Esophagus (tissue), 2 donors: ENCODE data around the gene FGFR2. TPM values are rescaled to one million over a fixed set of nuclear protein-coding genes. Genes with fewer than 3 reads are reported as not detected.
A peak's percentile ranks its signal among the peaks of the same experiment; 100 is the strongest.
"Not testable (repeated sequence)": the region's sequence is repeated elsewhere in the genome, so short reads cannot be mapped to it uniquely, and the experiment has no call there.

Experiments
- H3K27ac ChIP-seq, 2 donors: one replicate each; pipeline ENCODE4 v1.5.1; 2013; ENCODE audit warnings: low read depth in 2 of 2, mild to moderate bottlenecking in 2 of 2, inconsistent platforms in 1 of 2, low read length in 1 of 2, moderate library complexity in 1 of 2
- H3K27me3 ChIP-seq, 2 donors: one replicate each; pipeline ENCODE4 v1.6.1; 2013; ENCODE audit warnings: low read length in 2 of 2, control low read depth in 1 of 2, mild to moderate bottlenecking in 1 of 2; ENCODE audit not compliant: insufficient read depth in 2 of 2, control insufficient read depth in 1 of 2
- H3K36me3 ChIP-seq, 2 donors: one replicate each; pipeline ENCODE4 v1.6.1; 2013; ENCODE audit warnings: low read length in 1 of 2; ENCODE audit not compliant: control insufficient read depth in 2 of 2, insufficient read depth in 2 of 2
- H3K4me1 ChIP-seq, 2 donors: one replicate each; pipeline ENCODE4 v1.6.1; 2013; ENCODE audit warnings: low read length in 1 of 2; ENCODE audit not compliant: control insufficient read depth in 2 of 2, insufficient read depth in 2 of 2
- H3K4me3 ChIP-seq, 2 donors: one replicate each; pipeline ENCODE4 v1.5.1; 2013; ENCODE audit warnings: low read length in 2 of 2, mild to moderate bottlenecking in 2 of 2, low read depth in 1 of 2, moderate library complexity in 1 of 2
- H3K9me3 ChIP-seq, 2 donors: one replicate each; pipeline ENCODE4 v1.6.1; 2013; ENCODE audit warnings: mild to moderate bottlenecking in 2 of 2, low read depth in 1 of 2, low read length in 1 of 2, moderate library complexity in 1 of 2; ENCODE audit not compliant: control insufficient read depth in 2 of 2, insufficient read depth in 1 of 2
- WGBS, 2 donors: extraction: QIAGEN DNeasy Blood & Tissue Kit; methylation state at CpG; one replicate each; pipeline ENCODE4 v1.1.7; 2013; 5-methylcytosine and 5-hydroxymethylcytosine counted together
- polyA plus RNA-seq, 2 donors: library from polyadenylated mRNA; stranded (reverse); fragments of 200-250 nt; gene quantifications; one replicate each; pipeline ENCODE4 v1.2.3, GENCODE V29; 2013
- donor health status: healthy with polysubstance abuse.
- donor health status: Bipolar disorder and iron deficiency.

FGFR2 gene
- polyA plus RNA-seq, 2 donors: 10.8 to 15.4 TPM

GRCh38 chr10:121566755-121567154, 31.5 kb downstream of the FGFR2 start:
- whole genome bisulfite sequencing, 2 donors: 84 to 86% methylated on average over 6 of the region's 6 CpGs
- Histone ChIP-seq H3K4me3 (no peak overlapping the region), H3K36me3 (no peaks in the 10 kb centered on the region), H3K4me1 (peaks cover 2 to 5% of the 10 kb centered on the region in 2 donors), H3K27ac (no peak overlapping the region), H3K9me3 (no peaks in the 10 kb centered on the region), H3K27me3 (no peaks in the 10 kb centered on the region)

GRCh38 chr10:121559326-121560026, 38.8 kb downstream of the FGFR2 start:
- WGBS, 2 donors: 55 to 63% methylated on average over 11 of the region's 11 CpGs
- H3K27ac ChIP-seq: no peak overlapping the region
- H3K9me3 ChIP-seq: no peaks in the 10 kb centered on the region
- H3K27me3 ChIP-seq: no peaks in the 10 kb centered on the region
- no peak overlapping the region for H3K4me3 ChIP-seq
- H3K4me1 ChIP-seq: peaks cover 0 to 4% of the 10 kb centered on the region in 2 donors
- no peaks in the 10 kb centered on the region for H3K36me3 ChIP-seq

GRCh38 chr10:121558238-121558637, 40.0 kb downstream of the FGFR2 start:
- H3K27me3 ChIP-seq: no peaks in the 10 kb centered on the region
- H3K27ac ChIP-seq: peak overlapping the region in 1 of 2 donors; percentile 7
- H3K4me1 ChIP-seq: peaks cover 0 to 4% of the 10 kb centered on the region in 2 donors
- no peaks in the 10 kb centered on the region for H3K36me3 ChIP-seq
- WGBS, 2 donors: 54 to 72% methylated on average over 3 of the region's 3 CpGs
- no peak overlapping the region for H3K4me3 ChIP-seq
- no peaks in the 10 kb centered on the region for H3K9me3 ChIP-seq

- no peaks in the 10 kb centered on the region for H3K27me3 ChIP-seq
- peaks cover 0 to 4% of the 10 kb centered on the region in 2 donors for H3K4me1 ChIP-seq
- H3K36me3 ChIP-seq: no peaks in the 10 kb centered on the region
- no peaks in the 10 kb centered on the region for H3K9me3 ChIP-seq
- 88 to 92% methylated on average over 6 of the region's 6 CpGs for WGBS, 2 donors
- no peak overlapping the region for H3K27ac ChIP-seq
- H3K4me3 ChIP-seq: no peak overlapping the region
Measured at GRCh38 chr10:121556918-121557573, 41.2 kb downstream of the FGFR2 start.

- H3K27ac ChIP-seq: no peak overlapping the region
- peaks cover 0 to 4% of the 10 kb centered on the region in 2 donors for H3K4me1 ChIP-seq
- WGBS, 2 donors: 59 to 67% methylated on average over 7 of the region's 7 CpGs
- no peaks in the 10 kb centered on the region for H3K9me3 ChIP-seq
- H3K36me3 ChIP-seq: no peaks in the 10 kb centered on the region
- no peak overlapping the region for H3K4me3 ChIP-seq
- no peaks in the 10 kb centered on the region for H3K27me3 ChIP-seq
Measured at GRCh38 chr10:121556455-121556854, 41.8 kb downstream of the FGFR2 start.

GRCh38 chr10:121554916-121555315, 43.3 kb downstream of the FGFR2 start:
- not testable (repeated sequence) for H3K9me3 ChIP-seq, H3K4me1 ChIP-seq, H3K27me3 ChIP-seq, H3K27ac ChIP-seq, H3K4me3 ChIP-seq, H3K36me3 ChIP-seq
- 77 to 91% methylated on average over 9 of the region's 9 CpGs for WGBS, 2 donors

- Histone ChIP-seq H3K9me3 (peaks cover 0 to 6% of the 10 kb centered on the region in 2 donors), H3K4me1 (no peaks in the 10 kb centered on the region), H3K4me3 (no peak overlapping the region), H3K27ac (peak overlapping the region; percentile 34 to 63), H3K36me3 (peaks cover 0 to 9% of the 10 kb centered on the region in 2 donors), H3K27me3 (no peaks in the 10 kb centered on the region)
- WGBS, 2 donors: 47 to 49% methylated on average over 8 of the region's 8 CpGs
Measured at GRCh38 chr10:121553511-121554264, 44.6 kb downstream of the FGFR2 start.

GRCh38 chr10:121552746-121553145, 45.5 kb downstream of the FGFR2 start:
- peaks cover 0 to 6% of the 10 kb centered on the region in 2 donors for H3K9me3 ChIP-seq
- no peak overlapping the region for H3K4me3 ChIP-seq
- H3K27ac ChIP-seq: no peak overlapping the region
- no peaks in the 10 kb centered on the region for H3K27me3 ChIP-seq
- H3K36me3 ChIP-seq: peaks cover 0 to 9% of the 10 kb centered on the region in 2 donors
- WGBS, 2 donors: 80 to 84% methylated on average over 4 of the region's 4 CpGs
- no peaks in the 10 kb centered on the region for H3K4me1 ChIP-seq

- H3K9me3 ChIP-seq: peaks cover 0 to 6% of the 10 kb centered on the region in 2 donors
- no peak overlapping the region for H3K27ac ChIP-seq
- WGBS, 2 donors: 93% methylated on average over 10 of the region's 10 CpGs
- no peaks in the 10 kb centered on the region for H3K27me3 ChIP-seq
- peaks cover 0 to 4% of the 10 kb centered on the region in 2 donors for H3K4me1 ChIP-seq
- peaks cover 0 to 9% of the 10 kb centered on the region in 2 donors for H3K36me3 ChIP-seq
- no peak overlapping the region for H3K4me3 ChIP-seq
Measured at GRCh38 chr10:121551210-121551885, 46.9 kb downstream of the FGFR2 start.
